GM06990 (cell line): ENCODE measurements around the gene BNC2.

Experiments
- DNase-seq: peaks from one replicate; pipeline ENCODE4 v3.0.0-alpha.2; 2011; ENCODE audit not compliant: insufficient read length; ENCODE audit errors: extremely low read depth
- H3K27me3 ChIP-seq: replicated peaks from 2 replicates; pipeline ENCODE4 v1.6.0; 2011; ENCODE audit warnings: low read length; ENCODE audit not compliant: control insufficient read depth, insufficient read depth
- H3K36me3 ChIP-seq: 2 replicates; pipeline ENCODE4 v1.5.1; 2011; ENCODE audit warnings: low read length; ENCODE audit not compliant: control insufficient read depth, insufficient read depth
- H3K4me3 ChIP-seq: replicated peaks from 2 replicates; pipeline ENCODE4 v1.5.1; 2011; ENCODE audit warnings: low read depth, mild to moderate bottlenecking, control low read depth, low read length
- TF ChIP-seq, protein P1 (sequence below): IDR thresholded peaks from 2 replicates; pipeline ENCODE4 v1.5.1; 2011; ENCODE audit warnings: low read length, control low read depth, mild to moderate bottlenecking, inconsistent platforms; ENCODE audit not compliant: insufficient read depth, poor library complexity, severe bottlenecking

The BNC2 gene

DNA sequence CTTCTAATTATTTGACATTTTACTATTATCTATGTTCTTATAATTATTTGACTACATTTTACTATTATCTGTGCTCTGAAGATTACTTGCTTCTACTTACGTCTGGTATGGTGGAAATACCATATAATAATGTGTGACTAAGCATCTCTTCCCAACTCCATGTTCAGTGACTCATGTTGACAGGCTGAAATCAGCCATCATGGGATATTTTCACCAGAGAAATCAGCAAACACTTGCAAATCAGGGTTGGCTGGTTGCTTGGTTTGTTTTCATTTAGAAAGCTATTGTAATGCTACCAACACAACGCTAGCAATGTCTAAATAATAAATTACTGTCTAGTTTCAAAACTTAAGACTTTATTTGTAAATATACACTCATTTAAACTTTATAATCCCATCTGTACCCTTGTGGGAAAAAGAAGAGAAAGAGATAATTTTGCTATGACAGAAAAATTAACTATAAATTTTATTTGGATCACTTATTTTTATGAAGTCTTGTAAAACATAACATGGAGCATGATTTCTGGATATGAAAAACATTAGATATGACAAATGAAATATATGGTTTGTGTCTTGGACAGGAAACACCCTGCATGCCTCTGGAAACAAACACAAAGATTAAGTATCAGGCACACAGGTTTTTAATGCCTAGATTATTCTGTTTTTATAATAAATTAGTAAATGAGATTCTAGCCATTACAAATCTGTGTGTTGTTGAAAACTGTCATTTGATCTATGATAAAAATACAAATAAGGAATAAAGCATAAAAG, 337.6 kb downstream of the BNC2 start:
- DNase-seq: no peak
- Histone ChIP-seq H3K27me3 (no peaks in the 10 kb centered on the region), H3K4me3 (no peak overlapping the region), H3K36me3 (no peaks in the 10 kb centered on the region)
- TF ChIP-seq, protein P1, sequence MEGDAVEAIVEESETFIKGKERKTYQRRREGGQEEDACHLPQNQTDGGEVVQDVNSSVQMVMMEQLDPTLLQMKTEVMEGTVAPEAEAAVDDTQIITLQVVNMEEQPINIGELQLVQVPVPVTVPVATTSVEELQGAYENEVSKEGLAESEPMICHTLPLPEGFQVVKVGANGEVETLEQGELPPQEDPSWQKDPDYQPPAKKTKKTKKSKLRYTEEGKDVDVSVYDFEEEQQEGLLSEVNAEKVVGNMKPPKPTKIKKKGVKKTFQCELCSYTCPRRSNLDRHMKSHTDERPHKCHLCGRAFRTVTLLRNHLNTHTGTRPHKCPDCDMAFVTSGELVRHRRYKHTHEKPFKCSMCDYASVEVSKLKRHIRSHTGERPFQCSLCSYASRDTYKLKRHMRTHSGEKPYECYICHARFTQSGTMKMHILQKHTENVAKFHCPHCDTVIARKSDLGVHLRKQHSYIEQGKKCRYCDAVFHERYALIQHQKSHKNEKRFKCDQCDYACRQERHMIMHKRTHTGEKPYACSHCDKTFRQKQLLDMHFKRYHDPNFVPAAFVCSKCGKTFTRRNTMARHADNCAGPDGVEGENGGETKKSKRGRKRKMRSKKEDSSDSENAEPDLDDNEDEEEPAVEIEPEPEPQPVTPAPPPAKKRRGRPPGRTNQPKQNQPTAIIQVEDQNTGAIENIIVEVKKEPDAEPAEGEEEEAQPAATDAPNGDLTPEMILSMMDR: no peak

DNA sequence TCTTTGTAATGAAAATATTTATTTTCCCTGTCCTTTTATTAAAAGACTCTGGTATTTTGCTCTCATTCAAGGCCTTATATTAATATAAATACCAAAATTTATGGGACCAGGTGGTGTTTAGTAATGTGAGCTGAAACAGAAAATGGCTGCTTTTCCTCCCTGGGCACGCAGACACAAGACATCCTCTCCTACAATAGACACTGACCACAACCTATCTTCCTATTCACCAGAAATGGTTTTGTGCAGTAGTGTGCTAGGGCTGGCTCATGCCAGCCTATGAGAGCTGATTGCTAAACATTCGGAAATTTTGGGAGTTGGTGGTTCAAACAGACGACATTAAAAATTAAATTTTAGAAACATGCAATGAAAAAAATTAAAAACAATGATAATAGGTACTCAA, 338.2 kb downstream of the BNC2 start:
- DNase-seq: no peak
- Histone ChIP-seq H3K4me3 (no peak overlapping the region), H3K36me3 (no peaks in the 10 kb centered on the region), H3K27me3 (no peaks in the 10 kb centered on the region)
- TF ChIP-seq, protein P1: no peak

DNA sequence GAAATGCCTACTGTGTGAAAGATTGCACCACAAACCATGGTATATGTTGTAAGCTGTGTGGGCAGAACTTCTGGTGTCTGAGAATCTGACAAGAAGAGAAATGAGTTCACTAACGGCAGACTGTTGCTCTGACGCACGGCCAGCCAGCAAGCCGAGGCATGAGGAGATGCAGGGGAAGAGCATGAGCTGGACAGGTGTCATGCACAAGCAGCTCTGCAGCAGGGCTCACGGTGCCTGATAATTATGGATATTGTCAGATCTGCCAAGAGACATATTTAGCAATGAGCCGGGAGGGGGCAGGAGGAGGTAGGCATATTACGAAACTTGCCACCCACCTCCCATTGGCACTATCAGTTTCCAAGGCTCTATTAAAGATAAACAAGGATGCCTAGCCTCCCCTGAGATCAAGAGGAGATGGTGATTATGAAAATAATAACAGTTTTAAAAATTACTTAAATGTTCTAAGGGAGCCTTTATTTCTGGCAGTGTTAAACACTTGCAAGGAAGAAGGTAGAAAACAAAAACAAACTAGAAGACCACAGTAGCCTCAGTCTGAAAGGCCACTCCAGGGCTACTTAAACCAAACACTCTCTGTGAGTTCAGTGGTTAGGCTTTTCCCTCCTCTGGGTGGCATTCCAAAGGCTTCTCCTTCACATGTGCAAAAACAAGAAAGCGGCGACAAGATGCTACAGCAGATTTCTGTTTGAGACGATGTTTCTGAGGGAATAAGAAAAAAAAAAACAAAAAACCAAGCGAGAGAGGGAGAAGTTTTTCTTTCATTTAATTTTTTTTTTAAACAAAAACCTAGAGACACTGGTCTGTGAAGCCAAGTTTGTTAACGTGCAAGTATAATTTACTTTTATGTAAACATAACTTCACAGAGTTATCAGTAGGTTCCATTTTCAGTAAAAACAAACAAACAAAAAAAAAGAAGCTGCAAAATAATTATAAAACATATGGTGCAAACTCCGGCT, 339.5 kb downstream of the BNC2 start:
- TF ChIP-seq, protein P1: no peak
- H3K36me3 ChIP-seq: no peaks in the 10 kb centered on the region
- DNase-seq: no peak
- H3K27me3 ChIP-seq: no peaks in the 10 kb centered on the region
- no peak overlapping the region for H3K4me3 ChIP-seq

DNA sequence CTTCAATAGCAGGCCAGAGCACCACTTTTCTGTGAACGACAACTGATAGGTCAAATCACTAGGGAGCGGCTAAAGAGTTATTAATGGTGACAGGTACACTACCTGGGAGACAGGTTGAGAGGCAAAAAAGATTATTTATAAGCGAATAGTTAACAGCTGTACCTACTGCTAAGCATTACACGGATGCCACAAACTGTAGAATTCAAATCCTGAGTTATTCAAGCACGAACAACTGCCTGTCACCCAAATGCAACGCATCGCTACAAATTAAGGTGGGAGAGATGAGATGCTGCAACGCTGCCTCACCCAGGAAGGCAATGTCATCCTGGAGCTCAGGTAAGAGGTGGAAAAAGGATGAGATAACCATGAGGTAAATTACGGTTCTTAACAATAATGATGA, 342.9 kb downstream of the BNC2 start:
- DNase-seq: no peak
- H3K36me3 ChIP-seq: no peaks in the 10 kb centered on the region

DNA sequence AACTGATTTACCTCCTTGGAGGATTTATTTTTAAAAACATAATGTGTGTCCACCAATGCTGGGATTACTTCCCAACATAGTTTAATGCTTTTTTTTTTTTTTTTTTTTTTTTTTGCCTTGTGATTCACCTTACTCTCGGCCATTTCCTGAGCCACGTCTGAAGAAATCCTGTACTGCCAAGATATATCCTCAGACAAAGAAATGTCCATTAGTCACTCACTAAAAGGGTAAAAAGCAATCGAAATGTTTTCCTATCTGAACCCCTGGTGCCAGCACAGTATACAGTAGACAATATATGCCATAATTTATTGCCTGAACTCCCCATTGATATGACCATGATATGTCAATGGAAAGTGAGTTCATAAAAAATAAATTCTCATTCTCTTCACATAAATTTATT, 344.1 kb downstream of the BNC2 start:
- H3K36me3 ChIP-seq: no peaks in the 10 kb centered on the region
- no peaks in the 10 kb centered on the region for H3K27me3 ChIP-seq
- TF ChIP-seq, protein P1: no peak
- H3K4me3 ChIP-seq: no peak overlapping the region
- DNase-seq: no peak

More for the DNA sequence above, 342.9 kb downstream of the BNC2 start:
- H3K4me3 ChIP-seq: no peak overlapping the region
- TF ChIP-seq, protein P1: no peak
- H3K27me3 ChIP-seq: no peaks in the 10 kb centered on the region
